NB4 (cell line): ENCODE results near the gene TNFRSF8.

ENCODE experiments used
- DNase-seq: peaks from one replicate; pipeline ENCODE4 v3.0.0; 2010; ENCODE audit warnings: low read depth
- H3K4me3 ChIP-seq: one replicate; pipeline ENCODE4 v1.5.1; 2011; ENCODE audit warnings: mild to moderate bottlenecking, low read depth, low read length, moderate library complexity
- MYC ChIP-seq: IDR thresholded peaks from 2 replicates; pipeline ENCODE4 v1.6.1; 2011; ENCODE audit warnings: low read depth, low read length
- POLR2A ChIP-seq: IDR thresholded peaks from 2 replicates; pipeline ENCODE4 v1.6.1; 2011; ENCODE audit warnings: mild to moderate bottlenecking; ENCODE audit not compliant: insufficient read length; ENCODE audit errors: extremely low read depth
- TF ChIP-seq, protein P1 (sequence below): IDR thresholded peaks from one replicate; pipeline ENCODE4 v1.5.1; 2012; ENCODE audit warnings: low read depth, low read length
- TF ChIP-seq, protein P2 (sequence below): IDR thresholded peaks from 2 replicates; pipeline ENCODE4 v1.6.1; 2011; ENCODE audit warnings: low read depth, low read length

The TNFRSF8 gene

DNA sequence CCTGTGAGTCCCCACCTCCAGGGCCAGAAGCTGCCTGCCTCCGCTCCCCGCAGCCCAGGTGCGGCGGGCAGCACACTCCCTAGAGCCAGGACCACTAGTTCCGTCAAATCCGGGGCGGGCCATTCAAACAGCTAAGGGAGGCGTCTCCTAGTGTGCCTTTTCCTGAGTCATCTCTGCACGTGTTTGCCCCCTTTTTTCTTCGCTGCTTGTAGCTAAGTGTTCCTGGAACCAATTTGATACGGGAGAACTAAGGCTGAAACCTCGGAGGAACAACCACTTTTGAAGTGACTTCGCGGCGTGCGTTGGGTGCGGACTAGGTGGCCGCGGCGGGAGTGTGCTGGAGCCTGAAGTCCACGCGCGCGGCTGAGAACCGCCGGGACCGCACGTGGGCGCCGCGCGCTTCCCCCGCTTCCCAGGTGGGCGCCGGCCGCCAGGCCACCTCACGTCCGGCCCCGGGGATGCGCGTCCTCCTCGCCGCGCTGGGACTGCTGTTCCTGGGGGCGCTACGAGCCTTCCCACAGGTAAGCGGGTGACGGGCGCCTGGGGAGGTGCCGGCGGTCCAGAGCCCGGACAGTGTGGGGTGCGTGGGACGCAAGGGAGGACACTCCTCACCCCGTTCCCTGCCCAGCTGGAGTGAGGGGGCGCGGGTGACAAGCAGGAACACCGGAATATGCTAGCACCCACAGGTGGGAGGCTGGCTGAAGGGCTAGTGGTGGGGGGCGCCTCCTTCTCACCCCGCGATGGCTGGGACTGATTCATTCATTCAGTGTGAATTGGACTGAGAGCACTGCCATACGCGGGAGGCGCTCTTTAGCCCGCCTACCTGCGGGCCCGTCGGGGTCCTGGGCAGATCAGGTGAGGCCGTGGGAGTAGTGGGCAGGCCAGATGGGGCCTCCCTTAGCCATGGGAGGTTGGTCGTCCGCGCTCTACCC, at the start of gene TNFRSF8:
Gene TNFRSF8, plus strand, starts transcription at position 163 of the 932 bp plus-strand sequence. Its CDS starts 296 bp downstream, at position 459.
- H3K4me3 ChIP-seq = no peak within 1 kb of the TSS
- peak; percentile 52 for DNase-seq
- TF ChIP-seq POLR2A (no peak), MYC (no peak)
- TF ChIP-seq, protein P1, sequence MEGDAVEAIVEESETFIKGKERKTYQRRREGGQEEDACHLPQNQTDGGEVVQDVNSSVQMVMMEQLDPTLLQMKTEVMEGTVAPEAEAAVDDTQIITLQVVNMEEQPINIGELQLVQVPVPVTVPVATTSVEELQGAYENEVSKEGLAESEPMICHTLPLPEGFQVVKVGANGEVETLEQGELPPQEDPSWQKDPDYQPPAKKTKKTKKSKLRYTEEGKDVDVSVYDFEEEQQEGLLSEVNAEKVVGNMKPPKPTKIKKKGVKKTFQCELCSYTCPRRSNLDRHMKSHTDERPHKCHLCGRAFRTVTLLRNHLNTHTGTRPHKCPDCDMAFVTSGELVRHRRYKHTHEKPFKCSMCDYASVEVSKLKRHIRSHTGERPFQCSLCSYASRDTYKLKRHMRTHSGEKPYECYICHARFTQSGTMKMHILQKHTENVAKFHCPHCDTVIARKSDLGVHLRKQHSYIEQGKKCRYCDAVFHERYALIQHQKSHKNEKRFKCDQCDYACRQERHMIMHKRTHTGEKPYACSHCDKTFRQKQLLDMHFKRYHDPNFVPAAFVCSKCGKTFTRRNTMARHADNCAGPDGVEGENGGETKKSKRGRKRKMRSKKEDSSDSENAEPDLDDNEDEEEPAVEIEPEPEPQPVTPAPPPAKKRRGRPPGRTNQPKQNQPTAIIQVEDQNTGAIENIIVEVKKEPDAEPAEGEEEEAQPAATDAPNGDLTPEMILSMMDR = no peak
- TF ChIP-seq, protein P2, sequence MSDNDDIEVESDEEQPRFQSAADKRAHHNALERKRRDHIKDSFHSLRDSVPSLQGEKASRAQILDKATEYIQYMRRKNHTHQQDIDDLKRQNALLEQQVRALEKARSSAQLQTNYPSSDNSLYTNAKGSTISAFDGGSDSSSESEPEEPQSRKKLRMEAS = no peak

DNA sequence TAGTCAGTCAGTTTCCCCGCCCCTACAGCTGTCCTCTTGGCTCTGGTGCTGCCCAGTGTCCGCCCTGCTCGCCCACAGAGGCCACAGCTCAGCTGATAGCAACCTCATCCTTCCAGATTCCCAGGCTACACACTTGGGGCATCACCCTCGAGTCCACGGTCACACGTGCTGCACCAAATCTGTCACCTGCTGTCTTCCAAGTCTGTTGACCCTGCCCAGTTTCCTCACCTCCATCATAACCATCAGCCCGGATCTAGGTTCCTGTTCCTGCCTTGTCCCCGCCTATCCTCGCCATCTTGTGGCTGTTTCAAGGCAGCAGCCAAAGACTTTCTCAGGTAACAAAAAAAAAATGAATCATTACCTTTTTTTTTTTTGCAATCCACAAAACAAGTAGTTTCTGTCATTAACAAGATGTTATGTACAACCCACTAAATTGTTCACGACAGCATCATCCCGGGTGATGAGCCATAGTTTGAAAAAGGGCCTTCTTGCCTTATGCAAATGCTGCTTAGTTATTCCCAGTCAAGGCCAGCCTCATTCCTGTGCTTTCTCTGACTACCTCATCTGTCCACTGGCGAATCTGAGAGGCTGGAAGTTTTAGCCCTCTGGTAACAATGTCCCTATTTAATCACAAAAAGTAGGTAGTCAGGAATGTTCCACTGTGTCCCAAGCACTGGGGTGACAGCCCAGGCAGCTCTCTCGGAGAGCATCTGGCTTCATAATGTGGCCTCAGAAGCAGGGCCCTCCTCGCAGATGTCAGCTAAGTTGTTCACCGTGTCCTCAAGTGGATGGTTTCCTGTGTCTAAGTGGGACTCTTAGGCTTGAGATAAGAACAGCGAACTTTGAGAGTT, 48.7 kb upstream of the TNFRSF8 start:
- DNase-seq = no peak
- TF ChIP-seq POLR2A (no peak), MYC (no peak)
- TF ChIP-seq, protein P1 = no peak
- TF ChIP-seq, protein P2 = no peak

DNA sequence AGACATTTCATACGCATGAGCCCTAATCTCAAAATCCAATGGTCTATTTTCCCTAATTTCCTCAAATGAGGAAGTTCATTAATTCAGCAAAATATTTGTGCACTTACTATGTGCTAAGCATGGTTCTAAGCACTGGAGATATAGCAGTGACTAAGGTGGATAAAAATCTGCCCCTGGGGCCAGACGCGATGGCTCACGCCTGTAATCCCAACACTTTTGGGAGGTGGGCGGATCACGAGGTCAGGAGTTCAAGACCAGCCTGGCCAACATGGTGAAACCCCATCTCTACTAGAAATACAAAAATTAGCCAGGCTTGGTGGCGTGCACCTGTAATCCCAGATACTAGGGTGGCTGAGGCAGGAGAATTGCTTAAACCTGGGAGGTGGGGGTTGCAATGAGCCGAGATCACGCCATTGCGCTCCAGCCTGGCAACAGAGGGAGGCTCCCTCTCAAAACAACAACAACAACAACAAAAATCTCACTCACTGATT, 48.1 kb upstream of the TNFRSF8 start:
- DNase-seq = no peak
- TF ChIP-seq, protein P1 = no peak
- TF ChIP-seq, protein P2 = no peak
- no peak for TF ChIP-seq MYC
- TF ChIP-seq POLR2A = no peak

More for the DNA sequence above, 48.7 kb upstream of the TNFRSF8 start:
- H3K4me3 ChIP-seq = no peak overlapping the region

DNA sequence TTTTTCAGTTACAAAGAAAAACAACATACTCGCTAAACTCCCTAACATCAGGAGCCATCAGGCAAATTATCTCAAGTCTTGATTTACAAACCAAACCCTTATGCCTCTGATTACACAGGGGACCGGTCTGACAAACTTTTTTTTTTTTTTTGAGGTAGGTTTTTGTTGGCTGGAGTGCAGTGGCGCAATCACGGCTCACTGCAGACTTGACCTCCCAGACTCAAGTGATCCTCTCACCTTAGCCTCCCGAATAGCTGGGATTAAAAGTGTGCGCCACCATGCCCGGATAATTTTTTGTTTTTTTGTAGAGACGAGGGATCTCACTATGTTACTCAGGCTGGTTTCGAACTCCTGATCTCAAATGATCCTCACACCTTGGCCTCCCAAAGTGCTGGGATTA, 47.6 kb upstream of the TNFRSF8 start:
- no peak for DNase-seq
- H3K4me3 ChIP-seq = no peak overlapping the region
- TF ChIP-seq, protein P2 = no peak
- TF ChIP-seq MYC (no peak), POLR2A (no peak)
- TF ChIP-seq, protein P1 = no peak

More for the DNA sequence above, 48.1 kb upstream of the TNFRSF8 start:
- no peak overlapping the region for H3K4me3 ChIP-seq

DNA sequence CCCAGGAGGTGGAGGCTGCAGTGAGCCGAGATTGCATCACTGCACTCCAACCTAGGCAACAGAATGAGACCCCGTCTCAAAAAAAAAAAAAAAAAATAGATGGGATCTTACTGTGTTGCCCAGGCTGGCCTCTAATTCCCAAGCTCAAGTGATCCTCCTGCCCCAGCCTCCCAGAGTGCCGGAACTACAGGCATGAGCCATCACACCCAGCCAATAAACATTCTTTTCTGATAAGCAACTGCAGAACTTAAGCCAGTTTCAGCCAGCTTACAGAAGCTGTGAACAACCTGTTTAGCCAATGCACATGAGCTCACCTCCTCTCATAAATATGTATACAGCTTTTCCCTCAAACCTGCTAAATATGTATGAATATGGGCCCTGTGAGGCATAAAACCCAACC, 46.9 kb upstream of the TNFRSF8 start:
- DNase-seq = no peak
- no peak for TF ChIP-seq MYC
- no peak for TF ChIP-seq POLR2A
- TF ChIP-seq, protein P1 = no peak
- TF ChIP-seq, protein P2 = no peak

More for the DNA sequence above, 46.9 kb upstream of the TNFRSF8 start:
- H3K4me3 ChIP-seq = no peak overlapping the region
